Activated T-helper 9 cell treated with anti-CD3 and anti-CD28 coated beads, Interleukin-2, amount 50 U/mL, for 16 hours (primary cell): ENCODE measurements around the gene NUP43.
A peak's percentile ranks its signal among the peaks of the same experiment; 100 is the strongest.
"Not testable (repeated sequence)": the region's sequence is repeated elsewhere in the genome, so short reads cannot be mapped to it uniquely, and the experiment has no call there.

Experiments
- DNase-seq: peaks from one replicate; pipeline ENCODE4 v3.0.0-alpha.2; 2020; ENCODE audit warnings: low read depth

Gene NUP43

GRCh38 chr6:149746147-149746946 is at the start of gene NUP43:
Gene NUP43 (minus strand): TSS chr6:149746529. CDS start chr6:149746495, 34 bp downstream.
- peak; percentile 85 for DNase-seq

GRCh38 chr6:149783551-149783950 is 37.2 kb upstream of the NUP43 start:
- no peak for DNase-seq

- no peak for DNase-seq
Measured at GRCh38 chr6:149782337-149782736, 36.0 kb upstream of the NUP43 start.

GRCh38 chr6:149781715-149782114 is 35.4 kb upstream of the NUP43 start:
- DNase-seq = no peak

GRCh38 chr6:149779644-149779963 is 33.3 kb upstream of the NUP43 start:
- DNase-seq = no peak

GRCh38 chr6:149777624-149778023 is 31.3 kb upstream of the NUP43 start:
- no peak for DNase-seq

GRCh38 chr6:149771925-149772324 is 25.6 kb upstream of the NUP43 start:
- DNase-seq = no peak

- DNase-seq = no peak
Measured at GRCh38 chr6:149771185-149771584, 24.9 kb upstream of the NUP43 start.

- DNase-seq = no peak
Measured at GRCh38 chr6:149769676-149770075, 23.3 kb upstream of the NUP43 start.

- no peak for DNase-seq
Measured at GRCh38 chr6:149766156-149766769, 19.9 kb upstream of the NUP43 start.

- DNase-seq = no peak
Measured at GRCh38 chr6:149763866-149764265, 17.5 kb upstream of the NUP43 start.

- no peak for DNase-seq
Measured at GRCh38 chr6:149761438-149761837, 15.1 kb upstream of the NUP43 start.

GRCh38 chr6:149756261-149756636 is 9.9 kb upstream of the NUP43 start:
- no peak for DNase-seq

- DNase-seq = no peak
Measured at GRCh38 chr6:149755300-149756260, 9.3 kb upstream of the NUP43 start.

GRCh38 chr6:149754548-149754947 is 8.2 kb upstream of the NUP43 start:
- DNase-seq = no peak

GRCh38 chr6:149753374-149753637 is 7.0 kb upstream of the NUP43 start:
- not testable (repeated sequence) for DNase-seq

- no peak for DNase-seq
Measured at GRCh38 chr6:149752600-149753373, 6.5 kb upstream of the NUP43 start.

- not testable (repeated sequence) for DNase-seq
Measured at GRCh38 chr6:149751920-149752319, 5.6 kb upstream of the NUP43 start.

GRCh38 chr6:149751239-149751638 is 4.9 kb upstream of the NUP43 start:
- no peak for DNase-seq

- DNase-seq = peak; percentile 14
Measured at GRCh38 chr6:149750136-149750609, 3.8 kb upstream of the NUP43 start.

- peak; percentile 89 for DNase-seq
Measured at GRCh38 chr6:149749594-149750135, 3.3 kb upstream of the NUP43 start, which contains the start of gene PCMT1. Gene PCMT1 (plus strand): TSS chr6:149749741. CDS start chr6:149749902, 161 bp downstream.
